Fibroblast of pulmonary artery (primary cell): ENCODE measurements around the gene TIA1.
A peak's percentile ranks its signal among the peaks of the same experiment; 100 is the strongest.
"Not testable (repeated sequence)": the region's sequence is repeated elsewhere in the genome, so short reads cannot be mapped to it uniquely, and the experiment has no call there.

Experiments used
- DNase-seq: peaks from one replicate; pipeline ENCODE4 v3.0.0-alpha.2; 2010; ENCODE audit warnings: low read depth
- H3K4me3 ChIP-seq: replicated peaks from 2 replicates; pipeline ENCODE4 v1.5.1; 2011; ENCODE audit warnings: low read depth, mild to moderate bottlenecking, control low read depth, low read length, moderate library complexity
- TF ChIP-seq, protein P1 (sequence below): IDR thresholded peaks from 2 replicates; pipeline ENCODE4 v1.5.1; 2011; ENCODE audit warnings: mild to moderate bottlenecking, control low read depth, low read length, inconsistent platforms; ENCODE audit errors: missing control alignments

The TIA1 gene

DNA sequence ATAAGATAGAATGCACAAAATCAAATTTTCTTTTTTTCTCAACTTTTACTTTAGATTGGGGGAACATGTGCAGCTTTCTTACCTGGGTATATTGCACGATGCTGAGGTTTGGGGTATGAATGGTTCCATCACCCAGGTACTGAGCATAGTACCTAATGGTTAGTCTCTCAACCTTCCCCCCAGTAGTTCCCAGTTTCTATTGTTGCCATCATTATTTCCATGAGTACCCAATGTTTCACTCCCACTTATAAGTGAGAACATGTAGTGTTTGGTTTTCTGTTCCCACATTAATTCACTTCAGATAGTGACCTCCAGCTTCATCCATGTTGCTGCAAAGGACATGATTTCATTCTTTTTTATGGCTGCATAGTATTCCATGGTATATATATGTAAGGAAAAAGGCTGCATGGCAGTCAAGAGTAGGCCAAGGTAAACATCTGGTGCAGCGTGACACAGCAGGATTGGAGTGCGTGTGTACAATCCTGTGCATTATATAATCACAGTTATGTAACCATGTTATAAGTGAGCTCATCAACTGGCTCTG lies 47.1 kb downstream of the TIA1 start:
- no peak for DNase-seq
- TF ChIP-seq, protein P1, sequence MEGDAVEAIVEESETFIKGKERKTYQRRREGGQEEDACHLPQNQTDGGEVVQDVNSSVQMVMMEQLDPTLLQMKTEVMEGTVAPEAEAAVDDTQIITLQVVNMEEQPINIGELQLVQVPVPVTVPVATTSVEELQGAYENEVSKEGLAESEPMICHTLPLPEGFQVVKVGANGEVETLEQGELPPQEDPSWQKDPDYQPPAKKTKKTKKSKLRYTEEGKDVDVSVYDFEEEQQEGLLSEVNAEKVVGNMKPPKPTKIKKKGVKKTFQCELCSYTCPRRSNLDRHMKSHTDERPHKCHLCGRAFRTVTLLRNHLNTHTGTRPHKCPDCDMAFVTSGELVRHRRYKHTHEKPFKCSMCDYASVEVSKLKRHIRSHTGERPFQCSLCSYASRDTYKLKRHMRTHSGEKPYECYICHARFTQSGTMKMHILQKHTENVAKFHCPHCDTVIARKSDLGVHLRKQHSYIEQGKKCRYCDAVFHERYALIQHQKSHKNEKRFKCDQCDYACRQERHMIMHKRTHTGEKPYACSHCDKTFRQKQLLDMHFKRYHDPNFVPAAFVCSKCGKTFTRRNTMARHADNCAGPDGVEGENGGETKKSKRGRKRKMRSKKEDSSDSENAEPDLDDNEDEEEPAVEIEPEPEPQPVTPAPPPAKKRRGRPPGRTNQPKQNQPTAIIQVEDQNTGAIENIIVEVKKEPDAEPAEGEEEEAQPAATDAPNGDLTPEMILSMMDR = no peak
- no peak overlapping the region for H3K4me3 ChIP-seq

DNA sequence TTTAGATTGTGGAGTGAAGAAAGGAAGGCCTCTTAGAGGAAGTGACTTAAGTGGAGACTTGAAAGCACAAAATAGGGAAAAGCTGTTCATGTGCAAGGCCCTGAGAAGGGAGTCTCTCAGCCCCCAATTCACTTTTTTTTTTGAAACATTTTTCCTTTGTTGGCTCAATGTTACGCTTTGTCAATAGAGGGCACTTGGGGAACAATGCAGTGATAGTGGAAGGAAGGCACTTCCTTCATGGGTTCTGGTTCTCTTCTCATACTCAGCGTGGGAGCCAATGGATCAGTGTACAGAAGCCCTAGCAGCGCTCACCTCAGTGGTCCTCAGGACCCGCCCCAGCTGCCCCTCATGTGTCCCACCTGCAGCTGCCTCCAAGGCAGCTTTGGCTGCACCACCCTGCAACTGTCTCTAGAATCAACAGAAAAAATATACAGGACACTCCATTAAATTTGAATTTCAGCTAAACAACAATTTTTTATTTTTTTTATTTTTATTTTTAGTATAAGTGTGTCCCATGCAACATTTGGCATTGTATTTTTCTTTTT lies 49.0 kb downstream of the TIA1 start:
- no peak overlapping the region for H3K4me3 ChIP-seq
- TF ChIP-seq, protein P1 = no peak
- no peak for DNase-seq

DNA sequence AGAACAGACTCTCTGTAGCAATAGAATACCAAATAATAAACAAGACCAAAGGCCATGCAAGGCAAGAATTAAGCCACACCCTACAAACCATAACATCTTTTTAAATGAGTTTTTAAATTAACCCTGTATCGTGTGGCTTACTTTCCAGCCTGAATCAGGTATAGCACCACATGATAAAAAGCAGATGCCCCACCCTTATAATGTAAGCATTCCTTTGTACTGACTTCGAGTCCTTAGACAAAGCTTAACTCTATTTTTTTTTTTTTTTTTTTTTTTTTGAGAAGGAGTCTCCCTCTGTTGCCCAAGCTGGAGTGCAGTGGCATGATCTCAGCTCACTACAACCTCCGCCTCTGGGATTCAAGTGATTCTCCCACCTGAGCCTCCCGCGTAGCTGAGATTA lies 55.9 kb downstream of the TIA1 start:
- no peak overlapping the region for H3K4me3 ChIP-seq
- TF ChIP-seq, protein P1 = no peak
- no peak for DNase-seq

DNA sequence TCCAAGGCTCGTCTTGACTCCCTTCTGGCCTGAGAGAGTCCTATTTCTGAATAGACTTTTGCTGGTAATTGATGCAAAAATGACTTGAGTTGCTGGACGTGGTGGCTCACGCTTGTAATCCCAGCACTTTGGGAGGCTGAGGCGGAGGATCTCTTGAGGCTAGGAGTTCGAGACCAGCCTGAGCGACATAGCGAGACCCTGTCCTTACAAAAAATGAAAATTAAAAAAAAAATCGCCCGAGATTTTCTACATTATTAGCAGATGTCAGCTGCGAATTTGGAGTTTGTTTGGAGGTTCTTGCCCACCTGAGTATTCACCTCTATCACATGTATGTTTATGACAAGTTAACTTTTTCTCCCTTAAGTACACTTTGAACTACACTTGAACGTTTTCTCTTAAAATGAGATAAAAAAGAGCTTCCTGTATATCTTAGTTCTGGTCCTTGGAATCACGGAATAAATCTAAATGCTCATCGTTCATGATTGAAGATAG lies 57.1 kb downstream of the TIA1 start:
- H3K4me3 ChIP-seq = peak overlapping the region; percentile 92
- TF ChIP-seq, protein P1 = no peak
- no peak for DNase-seq

DNA sequence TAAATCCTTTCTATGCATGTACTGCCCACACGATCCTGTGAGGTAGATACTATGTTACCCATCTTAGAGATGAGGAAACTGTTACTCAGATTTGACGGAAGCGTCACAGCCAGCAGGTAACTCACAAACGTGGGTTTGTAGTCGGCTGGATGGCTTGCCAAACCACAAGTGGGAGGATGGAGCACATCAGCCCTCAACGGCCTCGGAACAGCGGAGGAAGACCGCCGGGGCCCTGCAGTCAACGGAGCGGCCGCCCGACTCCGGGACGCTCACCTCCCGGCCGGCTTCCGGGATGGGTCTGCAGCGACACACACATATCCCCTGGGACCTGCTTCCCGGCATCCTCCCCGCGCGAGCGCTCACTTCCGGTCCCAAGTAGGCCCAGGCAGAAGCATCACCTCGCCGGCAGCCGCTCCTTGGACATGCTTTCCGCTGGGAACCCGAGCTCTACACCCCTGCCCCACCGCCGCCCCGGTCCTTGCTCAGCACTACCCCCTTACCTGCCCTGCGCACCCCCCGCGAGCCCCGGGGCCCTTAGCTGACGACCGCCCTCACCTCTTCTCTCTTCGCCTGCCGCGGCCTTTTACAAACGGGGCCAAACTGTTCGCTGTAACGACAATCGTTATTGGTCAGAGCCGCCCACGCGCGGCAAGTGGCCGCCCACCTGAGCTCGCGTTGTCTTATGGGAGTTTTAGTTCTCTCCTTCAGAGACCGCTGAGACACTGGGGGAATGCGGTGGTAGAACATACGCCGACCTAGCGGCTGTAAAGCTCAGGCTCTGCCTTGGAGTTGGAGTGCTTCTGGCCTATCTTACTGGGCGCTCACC lies 57.8 kb downstream of the TIA1 start, which contains the start of gene C2orf42:
C2orf42 (minus strand) TSS at position 602 of the 826 bp plus-strand sequence. CDS start 9,034 bp downstream, outside the sequence.
- peak; percentile 98 for DNase-seq
- TF ChIP-seq, protein P1 = peak; percentile 22
- peak within 1 kb of the TSS; percentile 92 for H3K4me3 ChIP-seq

DNA sequence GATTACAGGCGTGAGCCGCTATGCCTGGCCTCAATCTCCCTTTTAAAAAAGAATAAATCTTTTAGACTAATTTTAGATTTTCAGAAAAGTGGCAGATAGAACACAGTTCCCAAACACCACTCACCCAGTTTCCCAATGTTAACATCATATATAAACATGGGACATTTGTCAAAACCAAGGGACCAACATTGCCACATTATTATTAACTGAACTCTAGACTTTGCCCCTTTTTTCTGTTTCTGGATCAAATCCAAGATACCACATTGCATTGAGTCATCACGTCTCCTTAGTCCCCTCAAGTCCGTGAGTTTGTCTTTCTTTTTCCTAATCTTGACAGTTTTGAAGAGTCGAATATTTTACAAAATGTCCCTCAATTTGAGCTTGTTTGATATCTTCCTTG lies 60.0 kb downstream of the TIA1 start:
- peak; percentile 13 for DNase-seq
- H3K4me3 ChIP-seq = no peak overlapping the region
- TF ChIP-seq, protein P1 = no peak

DNA sequence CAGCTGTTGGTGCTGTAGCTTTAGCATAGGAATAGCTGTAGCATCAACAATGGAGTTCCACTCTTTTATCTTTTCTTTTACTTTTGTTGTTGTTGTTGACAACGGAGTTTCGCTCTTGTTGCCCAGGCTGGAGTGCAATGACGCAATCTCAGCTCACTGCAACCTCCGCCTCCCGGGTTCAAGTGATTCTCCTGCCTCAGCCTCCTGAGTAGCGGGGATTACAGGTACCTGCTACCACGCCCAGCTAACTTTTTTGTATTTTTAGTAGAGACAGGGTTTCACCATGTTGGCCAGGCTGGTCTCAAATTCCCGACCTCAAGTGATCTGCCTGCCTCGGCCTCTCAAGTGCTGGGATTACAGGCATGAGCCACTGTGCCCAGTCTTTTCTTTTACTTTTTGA lies 61.3 kb downstream of the TIA1 start:
- not testable (repeated sequence) for DNase-seq, H3K4me3 ChIP-seq
